ENCODE results near the gene PDE9A.
"Not testable (repeated sequence)": the region's sequence is repeated elsewhere in the genome, so short reads cannot be mapped to it uniquely, and the experiment has no call there.

PDE9A gene

DNA sequence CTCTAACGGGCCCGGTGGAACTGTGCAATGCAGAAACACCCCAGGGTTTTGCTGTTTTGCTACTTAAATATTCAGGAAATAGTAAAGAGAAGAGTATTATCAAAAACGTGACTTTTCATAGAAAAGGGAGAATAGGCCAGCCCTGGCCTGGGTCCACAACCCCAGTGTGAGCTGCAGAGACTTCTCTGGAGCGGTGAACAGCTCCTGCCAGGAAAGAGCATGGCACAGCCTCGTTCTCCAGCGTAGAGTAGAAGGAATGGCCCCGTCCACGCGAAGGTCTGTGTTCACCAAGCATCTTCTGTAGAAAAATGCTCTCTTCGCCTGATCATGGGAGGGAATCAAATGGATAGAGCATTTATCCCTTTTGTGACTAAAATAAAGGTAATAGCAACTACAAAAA lies 51.4 kb downstream of the PDE9A start:
- in situ Hi-C loops (cut with MboI; ENCODE audit: low sequenced_read_pairs): no loop called here

DNA sequence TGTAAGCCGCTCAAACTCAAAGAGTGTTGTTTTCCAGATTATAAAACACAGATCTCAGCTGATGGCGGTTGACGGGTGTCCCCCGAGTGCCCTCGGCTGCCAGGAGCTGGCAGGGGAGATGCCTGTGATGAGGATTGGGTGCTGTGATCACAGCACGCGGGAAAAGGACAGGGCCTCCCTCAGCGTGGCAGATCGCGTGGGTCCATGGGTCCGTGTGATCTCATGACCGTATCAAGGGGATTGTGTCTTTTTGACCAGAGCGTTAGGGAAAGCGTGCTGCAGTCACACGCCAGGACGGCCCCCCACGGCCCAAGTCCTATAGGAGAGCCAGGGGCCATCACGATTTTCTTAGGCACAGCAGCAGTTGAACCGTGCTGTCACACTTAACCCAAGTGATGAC lies 51.9 kb downstream of the PDE9A start:
- in situ Hi-C loops (cut with MboI; ENCODE audit: low sequenced_read_pairs): no loop called here

DNA sequence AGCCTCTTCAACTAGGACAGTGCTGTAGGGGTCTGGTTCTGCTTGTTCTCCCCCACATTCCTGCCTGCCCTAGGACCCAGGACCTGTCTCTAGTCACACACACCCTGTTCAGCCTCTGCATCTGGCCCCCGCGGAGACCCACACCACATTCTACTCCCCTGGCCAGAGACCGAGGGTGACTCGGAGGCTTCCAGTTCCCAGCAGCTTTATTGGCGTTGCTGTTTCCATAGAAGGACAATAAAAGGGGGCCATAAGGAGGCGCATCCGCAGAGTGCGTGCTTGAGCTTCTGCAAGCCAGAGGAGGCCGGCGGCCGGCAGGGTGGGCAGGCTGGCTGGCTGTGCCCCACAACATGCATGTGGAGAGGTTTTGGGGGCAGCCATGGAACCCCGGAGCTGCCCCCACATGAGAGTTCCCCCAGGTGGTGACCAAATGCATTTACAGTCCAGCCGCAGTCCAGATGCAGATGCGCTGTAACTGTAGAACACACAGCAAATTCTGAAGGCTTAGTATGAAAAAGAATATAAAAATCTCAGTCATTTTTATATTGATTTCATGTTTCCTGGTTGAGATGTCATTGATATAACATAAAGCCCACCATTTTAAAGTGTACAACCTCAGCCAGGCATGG lies 52.4 kb downstream of the PDE9A start:
- in situ Hi-C loops (cut with MboI; ENCODE audit: low sequenced_read_pairs): no loop called here

DNA sequence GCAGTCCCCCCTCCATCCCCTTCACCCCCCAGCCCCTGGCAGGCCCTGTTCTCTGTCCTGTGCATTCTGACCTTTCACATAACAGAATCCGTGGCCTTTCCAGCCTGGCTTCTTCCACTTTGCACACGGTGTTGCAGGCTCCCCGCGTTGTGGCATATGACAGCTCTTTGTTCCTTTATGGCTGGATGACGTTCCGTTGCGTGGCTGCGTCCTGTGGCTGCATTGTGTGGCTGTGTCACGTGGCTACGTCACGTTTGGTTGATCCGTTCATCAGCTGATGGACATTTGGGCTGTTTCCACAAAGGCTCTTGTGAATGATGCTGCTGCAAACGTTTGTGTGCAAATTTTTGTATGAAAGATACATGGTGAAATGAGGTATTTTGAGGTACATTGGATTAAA lies 53.3 kb downstream of the PDE9A start:
- in situ Hi-C loops (cut with MboI; ENCODE audit: low sequenced_read_pairs): no loop called here

DNA sequence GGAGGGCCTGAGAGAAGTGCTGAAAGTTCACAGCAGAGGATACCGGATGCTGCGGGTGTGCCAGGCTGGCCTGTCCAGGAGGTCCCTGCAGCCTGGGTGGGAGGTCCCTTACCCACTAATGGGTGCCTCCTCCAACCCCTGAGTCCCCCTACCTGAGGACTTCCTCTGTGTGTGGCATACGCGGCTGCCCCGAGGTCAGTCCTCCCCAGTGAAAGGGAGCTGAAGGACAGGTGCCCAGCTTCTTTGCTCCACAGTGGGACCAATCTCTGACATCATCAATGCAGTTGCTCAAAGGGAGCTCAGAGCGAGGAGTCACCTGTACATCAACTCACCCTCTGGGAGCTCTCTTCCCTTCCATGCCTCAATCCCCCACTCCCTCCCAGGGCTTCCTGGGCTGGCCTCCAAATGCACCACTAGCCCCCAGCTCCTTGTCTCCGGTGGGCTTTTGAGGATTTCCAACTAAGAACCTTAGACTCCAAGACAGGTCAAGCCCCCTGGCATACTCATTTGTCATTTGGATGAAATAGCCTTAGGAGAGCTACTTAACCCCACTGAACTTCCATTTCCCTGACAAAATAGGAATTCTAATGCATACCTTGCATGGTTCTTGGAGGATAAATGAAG lies 53.9 kb downstream of the PDE9A start:
- in situ Hi-C loops (cut with MboI; ENCODE audit: low sequenced_read_pairs): no loop called here

DNA sequence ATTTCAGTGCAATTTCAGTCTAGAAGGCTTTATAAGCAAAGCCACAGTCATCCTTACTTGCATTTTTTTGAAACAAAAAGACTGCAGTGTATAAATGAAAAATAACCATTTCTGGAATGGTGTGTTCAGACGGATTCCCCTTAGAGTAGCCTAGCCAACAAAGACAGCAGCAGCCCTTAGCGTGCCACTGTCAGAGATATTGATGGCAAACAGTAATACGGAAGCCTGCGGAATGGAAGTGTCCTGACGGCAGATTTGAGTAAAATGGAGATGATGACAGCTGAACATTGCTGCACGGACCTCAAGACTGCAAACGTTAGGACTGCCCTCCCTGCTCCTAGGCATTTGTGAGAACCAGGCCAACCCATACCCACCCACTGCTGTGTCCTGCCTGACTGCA lies 54.7 kb downstream of the PDE9A start:
- in situ Hi-C loops (cut with MboI; ENCODE audit: low sequenced_read_pairs): no loop called here

DNA sequence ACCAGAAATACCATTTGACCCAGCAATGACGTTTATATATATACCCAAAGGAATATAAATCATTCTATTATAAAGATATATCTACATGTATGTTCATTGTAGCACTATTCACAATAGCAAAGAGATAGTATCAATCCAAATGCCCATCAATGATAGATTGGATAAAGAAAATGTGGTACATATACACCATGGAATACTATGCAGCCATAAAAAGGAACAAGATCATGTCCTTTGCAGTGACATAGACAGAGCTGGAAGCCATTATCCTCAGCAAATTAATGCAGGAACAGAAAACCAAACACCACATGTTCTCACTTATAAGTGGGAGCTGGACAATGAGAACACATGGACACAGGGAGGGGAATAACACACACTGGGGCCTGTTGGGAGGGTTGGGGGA lies 55.5 kb downstream of the PDE9A start:
- in situ Hi-C loops (cut with MboI; ENCODE audit: low sequenced_read_pairs): not testable (repeated sequence)

DNA sequence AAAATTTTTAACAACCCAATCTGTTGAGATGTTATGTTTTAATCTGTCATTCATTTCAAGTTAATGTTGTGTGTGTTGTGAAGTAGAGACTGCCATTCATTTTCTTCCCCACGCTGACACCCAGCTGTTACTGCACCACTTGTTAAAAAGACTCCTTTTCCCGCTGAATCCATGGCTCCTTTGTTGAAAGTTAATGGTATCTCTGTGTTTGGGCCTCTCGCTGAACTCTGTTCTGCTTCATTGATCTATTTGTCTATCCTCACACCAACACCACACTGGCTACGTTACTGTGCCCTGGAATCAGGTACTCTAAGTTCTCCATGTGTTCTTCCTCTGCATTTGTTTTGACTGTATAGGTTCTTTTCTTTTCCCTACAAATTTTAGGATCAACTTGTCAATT lies 58.2 kb downstream of the PDE9A start:
- in situ Hi-C loops (cut with MboI; ENCODE audit: low sequenced_read_pairs): no loop called here

DNA sequence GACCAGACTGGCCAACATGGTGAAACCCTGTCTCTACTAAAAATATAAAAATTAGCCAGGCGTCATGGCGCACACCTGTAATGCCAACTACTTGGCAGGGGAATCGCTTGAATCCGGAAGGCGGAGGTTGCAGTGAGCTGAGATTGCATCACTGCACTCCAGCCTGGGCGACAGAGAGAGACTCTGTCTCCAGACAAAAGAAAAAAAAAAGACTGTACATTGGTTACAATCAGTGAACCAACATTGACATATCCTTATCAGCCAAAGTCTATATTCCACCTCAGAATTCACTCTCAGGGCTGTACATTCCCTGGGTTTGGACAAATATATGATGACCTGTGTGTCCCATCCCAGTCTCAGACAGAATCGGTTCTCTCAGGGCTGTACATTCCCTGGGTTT lies 62.0 kb downstream of the PDE9A start:
- in situ Hi-C loops (cut with MboI; ENCODE audit: low sequenced_read_pairs): not testable (repeated sequence)

DNA sequence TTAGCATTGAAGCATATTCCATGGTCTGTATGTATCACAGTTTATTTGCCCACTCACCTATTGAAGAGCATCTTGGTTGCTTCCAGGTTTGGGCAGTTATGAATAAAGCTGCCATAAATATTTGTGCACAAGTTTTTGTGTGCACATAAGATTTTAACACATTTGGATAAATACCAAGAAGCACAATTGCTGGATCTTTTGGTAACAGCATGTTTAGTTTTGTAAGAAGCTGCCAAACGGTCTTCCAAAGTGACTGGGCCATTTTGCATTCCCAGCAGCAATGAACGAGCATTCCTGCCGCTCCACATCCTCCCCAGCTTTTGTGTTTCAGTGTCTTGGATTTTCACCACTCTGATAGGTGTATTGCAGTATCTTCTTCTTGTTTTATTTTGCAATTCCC lies 62.7 kb downstream of the PDE9A start:
- in situ Hi-C loops (cut with MboI; ENCODE audit: low sequenced_read_pairs): no loop called here

DNA sequence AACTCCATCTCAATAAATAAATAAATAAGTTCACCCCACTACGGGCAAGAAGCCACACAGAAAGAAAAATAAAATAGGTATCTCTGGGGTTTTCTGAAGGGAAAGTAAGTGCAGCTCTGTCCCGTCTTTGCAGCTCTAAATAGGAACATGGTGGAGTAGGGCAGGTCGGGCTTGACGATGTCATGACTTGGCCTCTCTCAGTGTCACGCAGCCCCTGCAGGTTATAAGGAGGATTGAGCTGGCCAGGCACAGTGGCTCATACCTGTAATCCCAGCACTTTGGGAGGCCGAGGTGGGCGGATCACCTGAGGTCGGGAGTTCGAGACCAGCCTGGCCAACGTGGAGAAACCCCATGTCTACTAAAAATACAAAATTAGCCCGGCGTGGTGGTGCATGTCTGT lies 67.1 kb downstream of the PDE9A start:
- in situ Hi-C loops (cut with MboI; ENCODE audit: low sequenced_read_pairs): not testable (repeated sequence)

DNA sequence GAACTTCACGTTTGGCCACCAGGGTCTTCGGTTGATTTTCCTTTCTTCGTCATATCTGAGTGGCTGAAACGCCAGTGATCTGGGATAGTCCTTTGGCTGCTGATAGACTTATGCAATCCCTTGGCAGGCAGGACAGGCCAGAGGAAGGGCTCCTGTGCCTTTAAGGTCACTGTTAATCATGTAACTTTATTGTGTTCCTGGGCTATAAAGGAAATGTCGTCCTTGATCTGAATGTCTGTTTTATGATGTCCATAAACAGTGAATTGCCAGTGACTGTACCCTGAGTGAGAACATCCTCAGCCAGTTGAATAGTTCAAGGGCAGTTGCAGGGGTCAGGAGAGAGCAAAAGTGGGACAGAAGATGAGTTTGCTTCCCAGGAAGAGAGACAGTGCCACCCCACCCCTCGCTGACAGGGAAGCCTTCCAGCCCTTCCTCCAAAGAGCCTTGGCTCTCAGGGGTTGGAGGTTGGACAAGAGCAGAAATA lies 68.0 kb downstream of the PDE9A start:
- in situ Hi-C loops (cut with MboI; ENCODE audit: low sequenced_read_pairs): no loop called here

DNA sequence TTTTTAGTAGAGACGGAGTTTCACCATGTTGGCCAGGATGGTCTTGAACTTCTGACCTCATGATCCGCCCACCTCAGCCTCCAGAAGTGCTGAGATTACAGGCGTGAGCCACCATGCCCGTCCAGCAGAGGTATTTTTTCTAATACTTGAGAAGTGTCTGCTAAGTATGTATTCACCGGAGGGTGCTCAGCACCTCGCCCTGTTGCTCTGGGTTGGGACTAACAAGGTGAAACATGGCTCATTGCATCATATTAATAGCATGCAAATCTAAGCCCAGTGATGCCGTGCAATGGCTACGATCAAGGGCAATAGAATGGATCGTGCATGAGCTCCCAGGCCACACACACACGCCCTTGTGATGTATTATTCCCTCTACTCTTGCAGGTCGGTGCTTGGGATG lies 68.7 kb downstream of the PDE9A start:
- in situ Hi-C loops (cut with MboI; ENCODE audit: low sequenced_read_pairs): no loop called here

DNA sequence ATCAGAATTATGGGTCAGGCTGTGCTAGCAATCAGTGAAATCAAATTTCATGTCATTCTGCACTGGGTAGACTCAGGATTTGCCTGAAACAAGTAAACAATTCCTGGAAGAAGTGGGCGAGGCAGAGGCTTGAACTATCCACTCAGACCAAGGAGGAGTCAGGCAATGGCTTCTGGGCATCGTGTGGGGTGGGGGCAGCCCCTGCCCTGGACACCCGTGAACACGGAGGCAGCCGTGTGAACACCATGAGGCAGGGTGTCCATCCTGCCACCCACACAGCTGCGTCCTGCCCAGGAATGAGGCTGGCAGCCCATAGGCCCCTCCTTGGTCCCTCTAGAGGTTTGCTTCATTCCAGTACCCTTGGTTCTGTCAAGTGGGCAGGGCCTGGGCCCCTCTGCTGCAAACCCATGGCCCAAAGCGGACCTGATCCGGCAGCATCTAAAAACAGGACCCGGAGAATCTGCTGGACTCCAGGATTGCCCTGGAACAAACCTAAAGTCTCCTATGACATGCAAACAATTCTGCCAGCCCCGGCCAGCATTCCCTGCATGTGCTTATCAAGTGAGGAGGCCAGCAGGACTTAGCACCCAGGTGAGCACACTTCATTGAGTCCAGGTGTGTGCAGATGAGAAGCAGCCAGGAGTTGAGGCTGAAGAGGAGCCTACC lies 69.5 kb downstream of the PDE9A start:
- in situ Hi-C loops (cut with MboI; ENCODE audit: low sequenced_read_pairs): no loop called here

DNA sequence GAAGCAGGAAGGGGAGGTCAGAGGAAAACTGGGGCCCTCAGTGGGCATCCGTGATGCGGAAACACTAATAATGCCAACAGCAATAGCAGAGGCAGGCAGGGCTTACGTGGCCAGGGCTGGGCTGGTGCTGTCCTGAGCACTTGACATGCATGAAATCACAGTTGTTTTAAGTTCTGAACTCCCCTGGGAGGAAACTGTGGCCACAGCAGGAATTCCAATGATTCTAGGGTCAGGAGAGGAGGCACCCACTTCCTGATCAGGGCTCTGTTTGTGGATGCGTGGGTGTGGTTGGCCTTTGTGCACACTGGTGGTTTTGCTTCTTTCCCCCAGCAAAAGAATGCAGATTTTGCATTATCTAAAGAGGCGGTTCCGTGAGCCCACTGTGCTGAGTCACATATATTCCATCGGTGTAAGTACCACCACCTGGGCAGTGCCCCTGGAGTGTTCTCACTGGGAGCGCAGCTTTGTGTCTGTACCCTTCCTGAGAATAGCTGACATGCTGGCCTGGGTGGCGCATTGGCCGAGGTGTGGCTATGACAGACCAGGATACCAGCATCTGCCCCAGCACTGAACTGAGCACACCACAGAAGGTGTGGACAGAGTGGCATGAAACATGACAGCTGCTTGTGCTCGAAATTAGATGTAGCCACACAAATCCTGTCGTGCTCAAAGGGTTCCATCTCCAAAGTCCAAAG lies 71.0 kb downstream of the PDE9A start:
- in situ Hi-C loops (cut with MboI; ENCODE audit: low sequenced_read_pairs): no loop called here

DNA sequence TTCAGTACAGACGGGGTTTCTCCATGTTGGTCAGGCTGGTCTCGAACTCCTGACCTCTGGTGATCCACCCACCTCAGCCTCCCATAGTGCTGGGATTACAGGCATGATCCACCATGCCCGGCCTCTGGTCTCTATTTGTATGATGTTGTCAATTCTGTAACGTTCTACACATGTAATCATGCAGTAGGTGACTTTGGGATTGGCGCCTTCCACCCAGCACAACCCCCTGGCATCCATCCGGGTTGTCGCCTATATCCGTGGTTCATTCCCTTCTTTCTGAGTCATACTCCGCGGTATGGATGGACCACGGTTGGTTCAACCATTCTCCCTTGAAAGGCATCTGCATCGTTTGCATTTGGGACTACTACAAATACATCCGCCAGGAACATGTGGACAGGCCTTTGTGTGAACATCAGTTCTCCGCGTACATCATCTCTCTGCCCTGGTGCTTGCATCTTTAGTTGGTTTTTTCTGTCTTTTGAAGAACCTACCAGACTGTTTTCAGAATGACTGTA lies 72.1 kb downstream of the PDE9A start:
- in situ Hi-C loops (cut with MboI; ENCODE audit: low sequenced_read_pairs): no loop called here

DNA sequence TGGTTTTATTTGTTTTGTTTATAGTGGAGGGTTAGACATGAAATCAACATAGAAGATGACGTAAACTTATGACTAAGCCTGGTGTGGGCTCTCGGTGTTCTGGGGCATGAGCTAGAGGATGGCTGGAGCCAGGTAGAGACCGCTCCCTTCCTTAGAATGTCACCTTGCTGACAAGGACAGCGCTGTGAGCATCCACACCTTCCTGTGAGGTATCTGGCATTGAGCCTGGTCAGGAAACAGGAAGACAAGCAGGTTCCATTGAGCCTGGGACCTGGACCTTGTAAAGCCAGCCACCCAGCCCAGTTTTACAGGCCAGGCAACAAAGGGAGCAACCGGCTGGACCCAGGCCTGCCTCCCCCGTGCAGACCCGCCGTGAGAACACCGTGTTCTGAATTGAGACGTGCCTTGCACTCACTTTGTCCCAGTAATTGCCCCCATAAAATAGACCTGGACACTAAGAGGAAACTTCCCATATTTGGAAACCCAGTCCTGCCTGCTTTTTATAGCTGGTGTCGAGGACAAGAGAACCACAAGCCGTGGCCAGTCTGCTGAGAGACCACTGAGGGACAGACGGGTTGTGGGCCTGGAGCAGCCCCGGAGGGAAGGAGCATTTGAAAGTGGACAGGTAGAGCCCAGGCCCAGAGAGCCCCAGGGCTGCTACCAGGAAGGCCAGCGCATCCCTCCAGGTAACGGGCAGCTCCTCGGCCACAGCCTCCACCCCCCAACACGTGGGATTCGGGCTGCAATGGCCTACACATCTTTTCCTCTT lies 78.0 kb downstream of the PDE9A start:
- in situ Hi-C loops (cut with MboI; ENCODE audit: low sequenced_read_pairs): no loop called here

DNA sequence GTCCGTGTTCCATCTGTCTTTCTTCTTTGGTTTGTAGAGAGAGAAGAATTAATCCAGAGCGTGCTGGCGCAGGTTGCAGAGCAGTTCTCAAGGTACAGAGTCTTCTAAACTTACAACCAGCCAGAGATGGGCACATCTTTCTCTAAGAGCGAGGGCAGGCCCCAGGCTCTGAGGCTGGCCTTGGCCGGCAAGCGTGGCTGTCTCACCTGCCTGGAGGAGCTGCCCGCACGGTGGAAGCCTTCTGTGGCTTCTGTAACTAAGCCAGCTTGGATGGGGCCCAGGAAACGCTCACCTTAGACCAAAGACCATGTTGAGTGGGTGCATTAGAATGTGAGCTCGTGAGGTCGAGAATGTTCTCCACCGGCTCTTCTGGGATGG lies 78.6 kb downstream of the PDE9A start:
- in situ Hi-C loops (cut with MboI; ENCODE audit: low sequenced_read_pairs): no loop called here

DNA sequence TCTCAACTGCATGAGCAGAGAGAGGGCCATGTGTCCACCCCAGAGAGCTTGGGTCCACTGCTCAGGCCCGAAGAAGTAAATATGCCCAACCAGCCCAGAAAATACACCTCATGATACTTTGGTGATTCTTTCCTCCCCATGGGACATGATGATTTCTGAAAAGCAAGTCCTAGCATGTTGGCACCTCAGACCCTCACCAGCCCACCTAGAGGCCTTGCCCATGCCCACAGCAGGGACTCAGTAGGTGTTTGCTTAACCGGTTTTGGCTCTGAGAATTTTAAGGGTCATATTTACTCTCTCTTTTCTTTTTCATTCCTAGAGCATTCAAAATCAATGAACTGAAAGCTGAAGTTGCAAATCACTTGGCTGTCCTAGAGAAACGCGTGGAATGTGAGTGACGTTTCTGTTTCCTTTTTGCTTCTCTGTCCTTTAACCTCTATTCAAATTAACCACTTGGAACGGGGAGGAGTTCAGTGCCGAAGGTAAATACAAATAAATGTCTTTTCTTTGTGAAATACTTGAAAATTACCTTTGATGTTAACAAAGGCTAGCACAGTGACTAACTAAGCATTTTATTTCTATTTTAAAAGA lies 79.7 kb downstream of the PDE9A start:
- in situ Hi-C loops (cut with MboI; ENCODE audit: low sequenced_read_pairs): no loop called here

DNA sequence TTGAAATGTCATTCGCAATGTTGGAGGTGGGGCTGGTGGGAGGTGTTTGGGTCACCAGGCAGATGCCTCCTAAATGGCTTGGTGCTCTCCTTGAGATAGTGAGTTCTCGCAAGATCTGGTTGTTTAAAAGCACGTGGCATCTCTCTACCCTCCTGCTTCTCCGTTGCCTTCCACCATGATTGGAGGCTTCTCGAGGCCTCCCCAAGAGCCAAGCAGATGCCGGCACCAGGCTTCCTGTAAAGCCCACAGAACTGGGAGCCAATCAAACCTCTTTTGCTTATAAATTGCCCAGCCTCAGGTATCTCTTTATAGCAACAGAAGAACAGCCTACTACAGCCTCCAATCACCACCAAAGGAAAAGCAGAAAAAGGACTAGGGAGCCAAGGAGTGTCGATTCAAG lies 80.5 kb downstream of the PDE9A start:
- in situ Hi-C loops (cut with MboI; ENCODE audit: low sequenced_read_pairs): no loop called here
